ENCODE results near the gene RHOH.

RHOH gene

DNA sequence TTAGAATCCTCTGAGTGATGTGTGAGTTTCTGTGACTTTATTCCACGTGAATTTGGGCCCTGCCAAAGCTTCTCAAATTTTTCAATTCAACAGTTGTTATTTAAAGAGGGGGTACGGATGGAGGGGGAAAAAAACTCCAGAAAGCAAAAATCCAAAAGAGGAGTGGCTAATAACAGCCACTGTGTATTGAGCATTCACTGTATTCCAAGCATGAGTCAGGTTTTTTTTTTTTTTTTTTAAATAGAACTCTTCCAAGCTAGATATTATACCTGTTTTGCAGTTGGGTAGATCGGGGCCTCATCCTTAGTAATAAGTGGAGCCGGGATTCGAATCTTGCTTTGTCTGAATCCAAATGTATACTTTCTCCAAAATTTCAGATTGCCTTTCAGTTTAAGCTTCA, 6.4 kb upstream of the RHOH start:
- no peak for DNase-seq

DNA sequence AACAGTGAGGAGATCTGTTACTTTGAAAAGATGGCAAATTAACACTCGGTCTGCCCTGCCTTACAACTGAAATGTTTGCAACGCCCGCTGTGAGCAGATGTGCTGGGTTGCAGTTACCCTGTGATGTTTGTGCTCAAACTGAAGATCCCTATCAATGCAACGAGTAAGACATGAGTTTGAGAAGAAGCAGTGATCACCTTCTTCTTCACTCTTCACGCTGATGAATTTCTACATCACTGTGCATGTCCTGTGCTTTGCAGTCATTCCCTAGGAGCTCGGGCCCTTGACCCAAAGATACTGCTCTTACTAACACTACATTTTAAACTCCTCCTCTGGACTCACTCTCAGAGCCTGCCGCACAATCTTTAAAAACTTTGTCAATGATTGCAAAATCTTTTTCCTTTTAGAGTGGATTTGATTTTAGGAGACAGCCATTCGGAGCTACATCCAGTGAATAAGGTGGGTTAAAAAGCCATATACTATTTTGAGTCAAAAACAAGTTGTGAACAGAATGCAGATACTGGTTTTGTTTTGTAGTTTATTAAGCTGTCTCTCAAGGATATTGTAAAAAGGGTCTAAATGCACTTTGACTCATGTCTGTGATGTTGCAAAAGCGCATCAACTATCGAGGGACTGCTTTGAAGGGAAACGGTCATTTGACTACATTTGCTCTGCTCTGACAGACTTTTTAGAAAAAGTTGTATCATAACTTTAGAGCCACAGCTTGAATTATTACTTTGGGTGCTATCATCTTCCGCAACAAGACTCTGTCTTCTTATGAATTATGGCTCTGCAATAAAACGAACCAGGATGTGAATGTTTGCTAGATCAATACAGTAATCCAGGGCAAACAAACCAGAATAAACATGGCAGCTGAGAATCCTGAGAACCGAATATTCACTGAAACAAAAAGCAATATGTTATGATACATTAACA, 5.7 kb upstream of the RHOH start:
- no peak for DNase-seq

DNA sequence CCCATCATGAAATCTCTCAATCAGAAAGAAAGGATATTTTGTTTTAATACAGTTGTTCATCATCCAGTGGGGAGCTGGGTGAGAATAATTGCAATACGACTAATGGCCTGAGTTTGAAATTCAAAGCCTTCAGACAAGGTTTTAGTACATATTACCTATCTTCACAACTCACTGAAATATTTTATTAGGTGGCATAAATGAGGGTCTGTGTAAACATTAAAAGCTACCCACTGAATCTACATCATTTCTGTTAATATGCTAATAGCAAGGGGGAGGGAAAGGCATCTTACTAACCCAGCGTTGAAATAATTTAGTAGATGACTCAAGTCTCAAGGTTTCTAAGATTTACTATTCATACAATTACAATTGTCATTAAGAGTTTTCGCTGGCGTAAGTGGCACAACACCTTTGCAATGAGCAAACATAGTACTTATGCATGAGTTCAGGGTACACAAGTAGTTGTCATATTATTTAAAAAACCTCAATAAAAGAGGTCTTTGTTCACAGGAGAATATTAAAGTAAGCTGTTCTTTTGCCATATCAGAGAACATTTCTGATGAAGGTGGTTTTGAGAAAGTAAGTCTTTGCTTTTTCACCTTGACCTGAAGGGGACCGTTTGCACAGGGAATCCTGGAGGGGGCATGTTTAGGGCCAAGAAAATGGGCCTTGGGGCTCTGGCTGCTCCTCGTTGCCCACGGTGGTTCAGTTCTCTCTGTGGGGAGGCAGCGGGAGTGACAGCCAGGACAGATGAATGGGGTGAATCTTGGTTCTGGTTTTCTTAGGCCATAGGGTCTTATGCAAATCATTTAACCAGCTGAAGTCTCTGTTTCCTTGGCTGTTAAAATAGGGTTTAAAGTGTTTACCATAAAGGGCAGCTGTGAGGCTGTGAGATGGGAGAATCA, 4.5 kb upstream of the RHOH start:
- DNase-seq = no peak

DNA sequence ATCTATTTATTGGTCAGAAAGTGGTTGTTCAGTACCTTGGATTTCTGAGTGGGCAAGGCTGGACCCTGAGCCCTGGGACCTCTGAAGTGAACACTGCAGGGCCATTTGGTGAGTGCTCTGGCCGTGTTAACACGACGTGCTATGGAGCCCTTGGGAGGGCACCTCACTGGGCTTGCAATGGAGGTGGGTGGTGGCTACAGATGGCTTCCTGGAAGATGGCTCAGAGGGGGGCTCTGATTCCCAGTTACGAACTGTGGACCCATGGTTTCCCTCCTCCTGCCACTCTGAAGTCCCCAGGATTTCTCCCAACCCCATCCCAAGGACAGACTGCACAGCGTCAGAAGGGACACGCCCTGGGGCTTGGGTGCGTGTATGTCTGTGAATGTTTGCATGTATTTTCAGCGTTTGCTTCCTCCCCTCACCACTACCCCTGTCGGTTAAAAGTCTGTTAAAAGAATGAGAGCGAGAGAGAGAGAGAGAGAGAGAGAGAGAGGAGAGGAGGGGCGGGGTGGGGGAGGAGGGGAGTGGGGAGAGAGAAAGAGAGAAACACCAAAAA, 3.7 kb upstream of the RHOH start:
- no peak for DNase-seq

DNA sequence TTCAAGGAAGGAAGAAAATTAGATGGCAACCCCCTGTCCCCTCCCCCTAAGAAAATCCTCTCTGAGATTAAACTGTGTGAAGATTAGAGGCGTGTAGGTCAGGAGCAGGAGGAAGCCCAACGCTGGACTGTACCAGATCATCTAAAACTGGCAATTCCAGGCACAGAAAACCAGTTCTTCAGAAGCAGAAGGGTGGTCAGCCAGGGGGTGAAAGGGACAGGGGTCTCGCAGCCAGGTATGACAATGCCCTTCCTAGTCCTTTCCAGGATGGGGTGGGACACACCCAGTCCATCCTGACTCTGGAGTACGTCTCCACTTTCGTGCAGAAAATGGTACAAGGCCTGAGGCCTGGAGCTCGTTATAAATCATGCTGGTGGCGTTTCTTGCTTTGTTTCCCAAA, 3.3 kb upstream of the RHOH start:
- DNase-seq = no peak

DNA sequence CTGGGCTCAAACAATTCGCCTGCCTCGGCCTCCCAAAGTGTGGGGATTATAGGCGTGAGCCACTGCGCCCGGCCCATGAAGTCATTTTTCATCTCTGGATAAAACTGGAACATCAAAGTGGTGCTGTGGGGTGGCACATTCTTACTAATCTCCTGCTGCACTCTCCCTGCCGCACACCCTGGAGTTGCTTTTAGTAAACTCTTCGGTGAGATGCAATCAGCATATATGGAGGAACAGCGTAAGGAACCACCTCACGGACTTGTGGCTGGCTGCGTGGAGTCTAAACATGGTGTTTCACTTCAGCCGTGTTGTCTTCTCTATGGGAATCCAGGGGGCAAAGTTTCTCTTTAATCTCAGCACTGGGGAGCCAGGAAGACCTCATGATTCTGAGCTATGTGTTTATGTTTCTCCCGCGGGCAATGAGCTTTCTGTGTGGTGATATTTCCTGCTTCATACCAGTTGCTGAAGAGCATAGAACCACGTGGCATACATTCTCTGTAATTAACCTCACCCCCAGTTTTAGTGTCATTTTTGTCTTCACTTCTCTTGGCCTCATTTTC, 2.1 kb upstream of the RHOH start:
- no peak for DNase-seq

DNA sequence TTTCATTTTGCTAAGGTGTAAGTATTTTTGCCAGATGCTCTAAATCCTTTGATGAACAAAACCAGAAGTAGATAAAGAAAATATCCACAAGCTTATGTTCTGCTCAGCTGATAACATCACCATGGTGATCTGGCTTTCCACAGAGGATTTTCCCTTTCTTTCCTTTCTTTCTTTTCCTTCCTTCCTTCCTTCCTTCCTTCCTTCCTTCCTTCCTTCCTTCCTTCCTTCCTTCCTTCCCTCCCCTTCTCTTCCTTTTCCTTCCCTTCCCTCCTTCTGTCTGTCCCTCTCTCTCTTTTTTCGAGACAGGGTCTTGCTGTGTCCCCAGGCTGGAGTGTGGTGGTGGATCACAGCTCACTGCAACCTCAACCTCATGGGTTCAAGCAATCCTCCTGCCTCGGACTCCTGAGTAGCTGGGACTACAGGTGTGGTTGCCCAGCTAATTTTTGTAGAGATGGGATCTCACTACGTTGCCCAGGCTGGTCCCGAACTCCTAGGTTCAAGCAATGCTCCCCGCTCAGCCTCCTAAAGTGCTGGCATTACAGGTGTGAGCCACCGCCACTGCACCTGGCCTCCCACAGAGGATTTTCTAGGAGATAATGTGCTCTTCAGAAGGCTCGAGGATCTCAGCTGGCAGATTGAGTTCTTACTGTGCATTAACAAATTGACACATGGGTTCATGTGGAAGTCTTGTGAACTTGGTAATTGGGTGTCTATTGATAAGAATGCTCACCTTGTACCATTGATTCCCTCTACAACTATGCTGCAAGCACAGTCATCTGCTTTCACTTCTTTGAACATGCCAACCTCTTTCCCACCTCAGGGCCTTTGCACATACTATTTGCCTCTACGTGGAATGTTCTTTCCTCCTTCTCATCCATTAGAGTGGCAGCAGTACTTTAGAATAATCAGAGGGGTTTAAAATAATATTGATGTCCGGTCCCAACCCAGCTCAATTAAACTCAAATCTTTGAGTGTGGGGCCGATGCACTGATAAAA, 1.4 kb upstream of the RHOH start:
- DNase-seq = no peak

DNA sequence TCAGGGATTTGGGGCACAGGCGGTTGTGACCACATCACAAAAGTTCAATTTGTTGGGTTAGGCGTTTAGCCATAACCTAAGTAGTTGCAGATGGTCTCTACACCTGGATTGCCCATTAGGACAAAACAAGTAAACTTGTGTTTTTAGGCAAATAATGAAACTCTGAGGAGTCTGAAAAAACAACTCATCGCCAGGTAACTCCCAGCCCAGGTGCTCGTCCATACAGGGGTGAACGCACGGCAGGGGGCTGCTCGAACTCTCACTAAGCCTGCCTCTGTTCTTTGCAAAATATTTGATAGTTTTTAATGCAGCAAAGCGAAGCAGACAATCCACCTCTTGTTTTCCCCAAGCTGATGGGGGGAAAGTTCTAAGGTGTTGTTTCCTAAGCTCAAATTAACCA, 559 bp upstream of the RHOH start:
- no peak for DNase-seq

DNA sequence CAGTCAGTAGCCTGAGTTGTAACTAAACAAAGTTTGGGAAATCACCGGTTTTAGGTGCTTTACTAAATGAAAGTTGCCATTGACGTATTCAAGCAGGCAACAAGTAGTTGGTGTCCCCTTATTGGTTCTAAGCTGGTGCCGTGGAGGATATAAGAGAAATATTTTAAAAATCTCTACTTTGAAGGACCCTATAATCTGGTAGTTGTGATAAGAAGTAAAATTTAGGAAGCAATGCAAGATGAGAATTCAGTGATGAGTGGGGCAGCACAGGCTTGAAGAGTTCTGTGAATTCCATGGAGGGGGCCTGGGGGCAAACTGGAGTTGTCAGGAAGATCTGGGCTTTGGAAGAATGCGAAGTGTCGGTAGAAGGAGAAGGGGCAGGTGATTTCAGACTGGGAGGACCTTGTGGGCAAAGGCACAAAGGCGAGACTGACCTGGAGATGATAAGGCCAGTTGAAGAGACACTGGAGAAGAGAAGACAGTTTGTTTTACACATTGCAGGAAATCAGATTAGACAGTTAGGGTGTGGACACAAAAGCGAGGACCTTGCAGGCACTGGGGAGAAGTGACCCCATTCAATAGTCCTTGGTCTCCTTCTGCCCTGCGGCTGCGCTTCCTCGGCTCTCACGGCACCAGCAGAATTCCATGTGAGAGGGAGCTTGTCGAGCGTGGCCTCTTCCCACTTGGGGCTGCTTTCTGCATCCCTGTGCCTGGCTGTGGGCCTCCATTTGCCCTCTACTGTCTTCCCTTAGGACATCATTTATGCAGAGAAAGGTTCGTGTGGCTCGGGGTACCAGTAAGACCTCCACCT, 1.3 kb downstream of the RHOH start:
- DNase-seq = no peak

DNA sequence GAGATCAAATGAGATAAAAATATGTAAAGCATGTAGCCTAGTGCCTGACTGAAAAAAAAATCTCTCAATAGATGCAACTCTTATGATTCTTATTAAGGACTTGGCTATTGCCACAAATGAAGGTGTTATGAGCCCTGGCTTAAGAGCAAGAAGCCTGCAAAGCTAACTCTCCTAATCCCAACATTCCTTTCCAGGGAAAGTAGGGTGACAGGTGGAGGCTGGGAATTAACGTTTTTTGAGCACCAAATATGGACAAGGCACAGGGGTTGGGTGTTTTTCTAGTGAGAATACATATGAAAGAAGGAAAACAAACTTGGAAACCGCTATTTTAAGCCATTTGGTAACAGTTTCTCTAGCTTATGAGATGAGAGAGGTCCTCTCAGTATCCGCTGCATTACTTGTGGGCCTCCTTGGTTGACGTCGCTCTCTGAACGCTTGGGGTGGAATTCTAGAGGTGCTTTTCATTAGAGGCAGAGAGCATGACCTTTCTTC, 2.4 kb downstream of the RHOH start:
- DNase-seq = no peak

DNA sequence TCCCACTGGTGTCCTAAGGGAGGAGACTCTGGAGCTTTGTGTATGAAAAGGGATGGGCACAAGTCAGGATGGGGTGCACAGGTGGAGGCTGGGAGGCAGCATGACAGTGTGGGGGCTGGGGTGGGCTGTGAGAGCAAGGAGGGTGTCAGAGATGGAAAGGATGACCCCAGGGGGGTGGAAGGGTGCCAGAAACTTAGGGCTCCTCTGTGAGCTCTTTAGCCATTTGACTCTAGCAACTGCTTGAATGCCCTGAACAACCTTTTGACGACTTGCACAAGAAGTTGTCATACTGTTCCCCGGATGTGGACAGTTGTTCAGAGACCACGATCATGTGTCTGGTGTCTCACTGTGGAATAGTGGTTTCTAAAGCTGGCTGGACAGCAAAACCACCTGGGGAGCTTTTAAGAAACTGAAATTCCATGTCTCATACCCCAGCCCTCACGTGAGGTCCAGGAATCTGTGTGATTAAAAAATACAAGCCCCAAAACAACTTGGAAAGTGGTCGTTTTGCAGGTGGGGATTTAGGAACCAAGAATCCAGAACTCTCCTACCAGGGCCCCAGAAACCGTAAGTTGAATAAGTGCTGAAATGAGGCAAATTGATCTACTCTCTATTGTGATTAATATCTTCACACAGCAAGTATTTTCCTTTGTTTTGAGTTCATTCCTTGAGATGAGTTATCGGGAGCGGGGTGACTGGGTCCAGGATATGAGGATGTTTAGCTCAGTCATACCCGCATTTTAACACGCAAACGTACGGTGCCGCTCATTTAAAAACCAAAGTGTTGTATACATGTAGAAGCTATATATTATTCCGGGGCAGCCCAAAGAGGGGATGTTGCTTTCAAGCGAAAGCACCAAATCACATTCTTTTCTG, 3.4 kb downstream of the RHOH start:
- DNase-seq = no peak

DNA sequence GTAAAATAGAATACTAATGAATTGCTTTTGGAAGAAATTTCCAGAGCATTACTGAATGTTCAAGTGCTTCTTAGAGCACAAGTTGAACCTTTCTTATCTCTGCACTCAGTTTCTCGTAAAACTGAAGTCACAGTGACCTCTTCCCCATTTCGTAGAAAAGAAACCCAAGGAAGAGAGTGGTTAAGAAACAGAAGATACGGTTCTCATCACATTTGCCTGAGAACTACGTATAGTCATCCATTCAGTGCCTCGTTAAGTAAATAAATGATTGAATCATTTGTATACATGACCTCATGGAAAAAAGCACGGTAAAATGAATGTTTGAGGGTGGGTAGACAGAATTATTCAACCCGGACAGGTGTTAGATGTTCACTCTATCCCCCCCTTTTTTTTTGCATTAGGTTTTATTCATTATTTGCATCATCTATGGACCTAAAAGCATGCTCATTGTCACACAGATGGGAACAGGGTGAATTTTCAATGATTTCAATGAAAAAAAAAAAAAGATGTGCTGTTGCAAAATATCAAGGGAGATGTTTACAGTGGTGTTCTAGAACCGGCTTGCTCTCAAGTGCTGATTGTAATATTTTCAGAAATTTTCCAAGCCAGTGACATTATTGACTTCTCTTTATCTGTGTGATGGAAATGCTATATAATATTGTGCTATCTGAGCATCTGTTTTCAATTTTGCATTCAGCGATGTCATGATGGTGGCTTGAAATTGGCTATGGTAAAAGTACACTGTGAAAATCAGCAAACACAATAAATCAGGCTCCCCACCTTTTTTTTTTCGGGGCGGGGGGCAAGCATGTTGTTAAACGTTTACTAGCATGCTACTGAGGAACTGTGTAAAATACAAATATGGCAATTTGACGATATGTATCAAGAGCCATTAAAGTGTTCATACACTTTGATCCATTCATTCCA, 4.3 kb downstream of the RHOH start:
- no peak for DNase-seq

DNA sequence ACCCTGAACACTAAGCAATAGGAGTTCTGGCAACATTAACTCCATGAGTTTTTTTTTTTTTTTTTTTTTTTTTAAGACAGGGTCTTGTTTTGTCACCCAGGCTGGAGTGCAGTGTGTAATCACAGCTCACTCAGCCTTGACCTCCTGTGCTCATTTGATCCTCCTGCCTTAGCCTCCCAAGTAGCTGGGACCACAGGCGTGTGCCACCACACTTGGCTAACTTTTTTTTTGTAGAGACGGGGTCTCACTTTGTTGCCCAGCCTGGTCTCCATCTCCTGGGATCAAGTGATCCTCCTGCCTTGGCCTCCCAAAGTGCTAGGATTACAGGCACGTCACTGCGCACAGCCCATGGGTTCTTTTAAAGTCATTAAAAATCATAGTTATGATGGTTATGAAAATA, 5.1 kb downstream of the RHOH start:
- no peak for DNase-seq

DNA sequence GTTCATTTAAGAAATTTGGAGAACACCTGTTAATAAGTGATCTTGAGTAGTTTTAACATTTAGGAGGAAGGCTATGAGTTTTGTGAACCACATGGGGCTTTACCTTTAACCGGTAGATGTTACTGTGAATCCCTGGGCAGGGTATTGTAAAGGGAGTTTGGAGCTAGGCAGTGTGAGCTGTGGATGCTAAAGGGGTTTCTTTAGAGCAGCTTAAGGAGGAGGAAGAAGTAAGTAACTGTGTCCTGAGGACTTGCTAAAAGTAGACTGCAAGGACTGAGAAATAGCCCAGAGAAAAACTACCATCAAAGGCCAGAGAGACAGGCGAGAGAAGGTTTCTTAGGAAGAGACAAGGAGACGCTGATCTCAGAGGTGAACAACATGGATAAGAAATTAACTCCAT, 5.6 kb downstream of the RHOH start:
- DNase-seq = no peak

DNA sequence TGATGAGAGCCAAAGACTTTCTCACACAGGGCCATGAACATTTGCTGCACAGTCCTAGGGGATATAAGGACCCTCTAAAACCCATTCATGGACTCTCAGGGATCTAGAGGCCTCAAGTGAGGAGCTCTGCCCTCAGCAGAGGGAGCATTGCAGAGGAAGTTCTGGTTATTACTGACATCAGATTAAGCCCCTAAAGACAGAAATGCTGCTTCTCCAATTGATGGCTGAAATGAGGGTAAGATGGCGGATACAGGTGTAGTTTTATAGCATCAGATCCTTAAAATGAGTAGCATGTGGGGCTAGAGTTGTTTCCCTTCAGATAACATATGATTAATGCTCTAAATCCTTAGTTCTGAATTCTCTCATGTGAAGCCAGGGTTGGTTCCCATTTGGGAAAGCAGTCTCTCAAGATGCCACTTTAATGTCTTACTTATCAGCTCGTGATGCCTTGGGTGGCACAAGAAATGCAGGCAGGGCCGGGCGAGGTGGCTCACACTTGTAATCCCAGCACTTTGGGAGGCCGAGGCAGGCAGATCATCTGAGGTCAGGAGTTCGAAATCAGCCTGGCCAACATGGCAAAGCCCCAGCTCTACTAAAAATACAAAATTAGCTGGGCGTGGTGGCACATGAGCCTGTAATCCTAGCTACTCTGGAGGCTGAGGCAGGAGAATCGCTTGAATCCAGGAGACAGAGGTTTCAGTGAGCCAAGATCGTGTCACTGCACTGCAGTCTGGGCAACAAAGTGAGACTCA, 7.9 kb downstream of the RHOH start:
- DNase-seq = no peak

DNA sequence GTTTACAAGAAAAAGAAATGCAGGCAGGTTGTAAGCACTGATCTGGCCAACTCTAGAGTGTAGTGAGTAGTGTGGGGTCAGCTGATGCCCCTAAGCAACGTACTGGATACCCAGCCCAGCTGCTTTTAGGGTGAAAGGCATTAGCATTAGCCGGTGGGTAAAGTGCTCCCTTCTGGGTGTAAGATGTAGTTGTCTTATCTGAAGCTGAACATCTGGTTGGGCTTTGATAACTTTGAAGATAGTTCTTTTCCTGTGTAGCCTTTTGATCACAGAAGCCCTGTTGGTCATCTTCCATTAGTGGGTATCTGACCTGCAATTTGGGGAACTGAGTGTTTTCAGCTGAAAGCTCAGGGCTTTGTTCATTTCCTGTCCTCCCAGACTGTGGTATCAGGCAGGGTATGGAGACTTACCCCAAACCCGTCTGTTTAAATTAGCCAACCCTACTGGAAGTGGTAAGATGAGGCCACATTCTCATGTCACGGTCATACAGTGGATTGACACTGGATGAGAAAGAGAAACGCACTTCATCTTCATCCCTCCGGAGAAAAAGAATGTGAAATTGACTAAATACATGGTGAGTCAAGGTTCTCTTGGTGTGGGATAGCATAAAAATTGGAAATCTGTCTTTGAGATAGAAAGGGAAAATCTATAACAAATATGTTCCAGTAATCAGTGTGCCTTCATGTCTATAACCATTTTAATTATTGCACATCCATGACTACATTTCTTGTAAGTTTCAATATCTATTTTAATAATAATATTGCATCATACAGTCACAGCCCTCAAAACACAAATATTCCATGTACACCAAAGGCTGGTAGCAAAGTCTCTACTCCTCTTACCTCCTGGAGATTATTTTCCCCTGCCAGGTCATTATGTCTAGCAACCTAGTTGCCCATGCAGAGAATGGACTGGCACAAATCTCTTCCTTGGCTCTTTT, 8.7 kb downstream of the RHOH start:
- DNase-seq = no peak

DNA sequence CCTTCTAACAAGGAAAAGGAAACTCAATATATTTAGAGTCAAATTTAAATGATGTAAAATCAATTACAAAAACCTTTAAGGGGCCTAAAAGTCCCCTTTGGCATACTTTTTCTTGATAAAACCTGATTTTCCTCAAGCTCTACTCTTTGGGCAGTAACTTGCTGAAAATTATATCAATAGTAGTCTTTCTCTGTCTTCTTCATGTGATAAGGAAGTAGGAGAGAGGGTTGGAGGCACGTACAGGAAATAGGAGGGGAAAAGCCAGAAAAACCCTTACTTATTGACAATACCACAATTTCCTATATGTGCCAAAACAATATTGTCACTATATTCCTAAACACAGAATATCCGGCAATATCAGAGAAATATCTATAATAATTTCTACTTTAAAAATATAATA, 9.6 kb downstream of the RHOH start:
- no peak for DNase-seq
